Adrenal gland (tissue), 5 donors: ENCODE results near the gene ANGPT4.

Experiments
- POLR2A ChIP-seq, 2 donors: fragments of 450-650 bp; IDR thresholded peaks; one replicate each; pipeline ENCODE4 v1.6.1; 2017; ENCODE audit warnings: antibody characterized with exemption in 2 of 2, mild to moderate bottlenecking in 2 of 2, moderate library complexity in 1 of 2
- TF ChIP-seq, protein P1 (sequence below), 6 experiments: fragments of 450-650 bp in 4 of 6; fragments of 200-600 bp in 2 of 6; sonication (generic) in 1 of 6; IDR thresholded peaks; 1 replicate in 5 of 6; 2 replicates in 1 of 6; pipeline versions ENCODE4 v1.5.1 to v1.8.0; 2016 to 2021; ENCODE audit warnings: antibody characterized with exemption in 6 of 6, mild to moderate bottlenecking in 2 of 6, moderate library complexity in 1 of 6
- donor health status: DM: no; HTN: no; CAD: no.

DNA sequence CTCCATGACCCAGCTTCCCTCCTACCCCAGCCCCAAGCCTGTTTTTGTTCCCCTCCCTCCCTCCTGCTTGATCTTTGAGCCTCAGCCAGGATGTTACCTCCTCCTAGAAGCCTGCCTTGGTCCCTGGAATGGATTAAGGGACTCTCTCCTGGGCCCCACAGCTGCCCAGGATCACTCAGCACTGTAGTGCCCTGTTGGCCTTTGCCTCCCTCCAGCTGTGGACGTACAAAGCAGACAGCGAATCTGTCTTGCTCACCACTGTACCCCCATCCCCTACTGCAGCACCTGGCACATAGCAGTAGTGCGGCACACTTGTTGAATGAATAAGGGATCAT is 94.4 kb downstream of the ANGPT4 start:
- TF ChIP-seq, protein P1, sequence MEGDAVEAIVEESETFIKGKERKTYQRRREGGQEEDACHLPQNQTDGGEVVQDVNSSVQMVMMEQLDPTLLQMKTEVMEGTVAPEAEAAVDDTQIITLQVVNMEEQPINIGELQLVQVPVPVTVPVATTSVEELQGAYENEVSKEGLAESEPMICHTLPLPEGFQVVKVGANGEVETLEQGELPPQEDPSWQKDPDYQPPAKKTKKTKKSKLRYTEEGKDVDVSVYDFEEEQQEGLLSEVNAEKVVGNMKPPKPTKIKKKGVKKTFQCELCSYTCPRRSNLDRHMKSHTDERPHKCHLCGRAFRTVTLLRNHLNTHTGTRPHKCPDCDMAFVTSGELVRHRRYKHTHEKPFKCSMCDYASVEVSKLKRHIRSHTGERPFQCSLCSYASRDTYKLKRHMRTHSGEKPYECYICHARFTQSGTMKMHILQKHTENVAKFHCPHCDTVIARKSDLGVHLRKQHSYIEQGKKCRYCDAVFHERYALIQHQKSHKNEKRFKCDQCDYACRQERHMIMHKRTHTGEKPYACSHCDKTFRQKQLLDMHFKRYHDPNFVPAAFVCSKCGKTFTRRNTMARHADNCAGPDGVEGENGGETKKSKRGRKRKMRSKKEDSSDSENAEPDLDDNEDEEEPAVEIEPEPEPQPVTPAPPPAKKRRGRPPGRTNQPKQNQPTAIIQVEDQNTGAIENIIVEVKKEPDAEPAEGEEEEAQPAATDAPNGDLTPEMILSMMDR (IDR thresholded peaks at IDR 0.05): no peak
- TF ChIP-seq POLR2A (IDR thresholded peaks at IDR 0.05): no peak
